Smooth muscle cell (in vitro differentiated cells): Measurements from ENCODE around the gene RANBP9. TPM values are rescaled to one million over a fixed set of nuclear protein-coding genes. Genes with fewer than 3 reads are reported as not detected.
A peak's percentile ranks its signal among the peaks of the same experiment; 100 is the strongest.

Source experiments
- DNase-seq: peaks from one replicate; lab custom pipeline; 2025; ENCODE audit not compliant: unreplicated experiment; lab: John Stamatoyannopoulos, UW
- H2AFZ ChIP-seq: fragments of 200-600 bp; sonication (generic); 2 replicates; pipeline ENCODE4 v1.6.0; 2016; ENCODE audit warnings: antibody characterized with exemption, low read depth, mild to moderate bottlenecking
- H3F3A ChIP-seq: fragments of 200-600 bp; sonication (generic); 2 replicates; pipeline ENCODE4 v1.6.0; 2017; ENCODE audit warnings: antibody characterized with exemption, low read depth
- H3K27ac ChIP-seq: fragments of 200-600 bp; sonication (generic); 2 replicates; pipeline ENCODE4 v1.5.1; 2016; ENCODE audit warnings: low read depth, mild to moderate bottlenecking
- H3K27me3 ChIP-seq: fragments of 200-600 bp; sonication (generic); 2 replicates; pipeline ENCODE4 v1.6.1; 2016; ENCODE audit warnings: low read depth, mild to moderate bottlenecking
- H3K36me3 ChIP-seq: fragments of 200-600 bp; sonication (generic); 2 replicates; pipeline ENCODE4 v1.5.1; 2016; ENCODE audit warnings: low read depth
- H3K4me1 ChIP-seq: fragments of 200-600 bp; sonication (generic); 2 replicates; pipeline ENCODE4 v1.5.1; 2016; ENCODE audit warnings: low read depth
- H3K4me2 ChIP-seq: fragments of 200-600 bp; sonication (generic); 2 replicates; pipeline ENCODE4 v1.6.0; 2016; ENCODE audit warnings: mild to moderate bottlenecking
- H3K4me3 ChIP-seq: fragments of 200-600 bp; sonication (generic); 2 replicates; pipeline ENCODE4 v1.5.1; 2016; ENCODE audit warnings: mild to moderate bottlenecking
- H3K79me2 ChIP-seq: fragments of 200-600 bp; sonication (generic); 2 replicates; pipeline ENCODE4 v1.6.0; 2016; ENCODE audit warnings: low read depth, mild to moderate bottlenecking
- H3K9ac ChIP-seq: fragments of 200-600 bp; sonication (generic); 2 replicates; pipeline ENCODE4 v1.6.0; 2016; ENCODE audit warnings: low read depth
- H3K9me3 ChIP-seq: fragments of 200-600 bp; sonication (generic); replicated peaks from 2 replicates; pipeline ENCODE4 v1.5.1; 2016; ENCODE audit warnings: low read depth
- H4K20me1 ChIP-seq: fragments of 200-600 bp; sonication (generic); 2 replicates; pipeline ENCODE4 v1.6.0; 2016; ENCODE audit warnings: low read depth
- WGBS: methylation state at CpG from one replicate; pipeline ENCODE4 v1.1.7; 2016; ENCODE audit warnings: low lambda C conversion rate; 5-methylcytosine and 5-hydroxymethylcytosine counted together
- polyA plus RNA-seq: library from polyadenylated mRNA; unstranded; fragments of >200 nt; fragmentation: Nextera tagmentation; extraction: Ambion mirVana; gene quantifications from 2 replicates; pipeline ENCODE4 v1.2.1, GENCODE V29; 2016
- total RNA-seq: library from RNA; depleted of rRNA; stranded (reverse); fragments of >200 nt; gene quantifications from 2 replicates; pipeline ENCODE4 v1.2.3, GENCODE V29; 2014
- TF ChIP-seq, protein P1 (sequence below): fragments of 200-600 bp; sonication (generic); IDR thresholded peaks from 2 replicates; pipeline ENCODE4 v1.5.1; 2017; ENCODE audit warnings: borderline replicate concordance, mild to moderate bottlenecking, antibody characterized with exemption; ENCODE audit not compliant: insufficient read depth, poor library complexity, severe bottlenecking

RANBP9 gene
- total and polyA plus RNA-seq, 2 experiments from 2014 or later, result 26.9 to 40.9 TPM

DNA sequence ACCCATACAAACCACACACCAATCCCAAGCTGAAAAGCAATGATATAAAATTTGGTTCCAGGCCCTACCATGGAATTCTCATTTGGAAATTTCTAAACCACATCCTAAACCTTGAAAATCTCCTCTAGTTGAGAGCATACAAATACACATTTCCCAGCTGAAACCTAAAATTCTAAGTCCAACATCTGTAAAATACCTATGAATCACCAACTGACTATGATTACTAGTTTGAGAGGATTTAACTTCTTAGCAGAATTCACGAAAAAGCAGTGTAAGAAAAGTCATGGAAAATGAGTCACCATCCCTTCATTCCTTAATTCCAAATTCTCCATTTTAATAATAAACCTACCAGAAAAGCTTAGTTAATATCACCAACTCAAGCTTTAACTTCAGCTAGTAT is 15.4 kb downstream of the RANBP9 start:
- 3% methylated on average over 1 of the region's 1 CpG for WGBS
- Histone ChIP-seq H2AFZ (no peak overlapping the region), H3K4me1 (peaks cover 21% of the 10 kb centered on the region), H3K79me2 (peaks cover 90% of the 10 kb centered on the region), H3K27ac (peak overlapping the region; percentile 89), H3K4me2 (peak overlapping the region; percentile 65), H3K4me3 (no peak overlapping the region), H3K36me3 (no peaks in the 10 kb centered on the region), H3K27me3 (no peaks in the 10 kb centered on the region), H3F3A (peaks cover 19% of the 10 kb centered on the region), H3K9ac (no peak overlapping the region), H3K9me3 (no peaks in the 10 kb centered on the region), H4K20me1 (peaks cover 41% of the 10 kb centered on the region)
- TF ChIP-seq, protein P1, sequence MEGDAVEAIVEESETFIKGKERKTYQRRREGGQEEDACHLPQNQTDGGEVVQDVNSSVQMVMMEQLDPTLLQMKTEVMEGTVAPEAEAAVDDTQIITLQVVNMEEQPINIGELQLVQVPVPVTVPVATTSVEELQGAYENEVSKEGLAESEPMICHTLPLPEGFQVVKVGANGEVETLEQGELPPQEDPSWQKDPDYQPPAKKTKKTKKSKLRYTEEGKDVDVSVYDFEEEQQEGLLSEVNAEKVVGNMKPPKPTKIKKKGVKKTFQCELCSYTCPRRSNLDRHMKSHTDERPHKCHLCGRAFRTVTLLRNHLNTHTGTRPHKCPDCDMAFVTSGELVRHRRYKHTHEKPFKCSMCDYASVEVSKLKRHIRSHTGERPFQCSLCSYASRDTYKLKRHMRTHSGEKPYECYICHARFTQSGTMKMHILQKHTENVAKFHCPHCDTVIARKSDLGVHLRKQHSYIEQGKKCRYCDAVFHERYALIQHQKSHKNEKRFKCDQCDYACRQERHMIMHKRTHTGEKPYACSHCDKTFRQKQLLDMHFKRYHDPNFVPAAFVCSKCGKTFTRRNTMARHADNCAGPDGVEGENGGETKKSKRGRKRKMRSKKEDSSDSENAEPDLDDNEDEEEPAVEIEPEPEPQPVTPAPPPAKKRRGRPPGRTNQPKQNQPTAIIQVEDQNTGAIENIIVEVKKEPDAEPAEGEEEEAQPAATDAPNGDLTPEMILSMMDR, result no peak
- DNase-seq, result no peak

DNA sequence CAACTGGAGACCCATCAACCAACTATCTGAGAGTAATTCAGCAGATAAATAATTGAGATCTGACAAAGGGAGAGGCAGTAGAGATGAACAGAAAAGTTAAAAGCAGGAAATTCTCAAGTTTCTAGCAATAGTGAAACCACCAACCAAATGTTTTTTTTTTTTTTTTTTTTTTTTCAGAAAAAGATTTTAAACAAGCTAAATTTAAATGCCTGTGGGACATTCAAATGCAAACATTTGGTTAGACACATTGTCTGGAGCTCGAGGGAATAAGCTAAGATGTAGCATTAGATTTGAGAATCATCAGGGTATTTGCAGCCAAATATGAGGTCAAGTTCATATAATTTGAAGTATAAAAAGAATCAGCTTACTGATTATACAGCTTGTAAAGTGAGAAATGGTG is 16.4 kb downstream of the RANBP9 start:
- TF ChIP-seq, protein P1, result no peak
- Histone ChIP-seq H4K20me1 (peaks cover 32% of the 10 kb centered on the region), H3K4me3 (no peak overlapping the region), H3K79me2 (peaks cover 90% of the 10 kb centered on the region), H3K27me3 (no peaks in the 10 kb centered on the region), H3K4me2 (peak overlapping the region; percentile 65), H3K9ac (peak overlapping the region; percentile 65), H3F3A (peaks cover 19% of the 10 kb centered on the region), H3K9me3 (no peaks in the 10 kb centered on the region), H3K36me3 (no peaks in the 10 kb centered on the region), H3K4me1 (peaks cover 21% of the 10 kb centered on the region), H3K27ac (peak overlapping the region; percentile 89), H2AFZ (no peak overlapping the region)
- no peak for DNase-seq
- WGBS, result 38% methylated on average over 1 of the region's 1 CpG

DNA sequence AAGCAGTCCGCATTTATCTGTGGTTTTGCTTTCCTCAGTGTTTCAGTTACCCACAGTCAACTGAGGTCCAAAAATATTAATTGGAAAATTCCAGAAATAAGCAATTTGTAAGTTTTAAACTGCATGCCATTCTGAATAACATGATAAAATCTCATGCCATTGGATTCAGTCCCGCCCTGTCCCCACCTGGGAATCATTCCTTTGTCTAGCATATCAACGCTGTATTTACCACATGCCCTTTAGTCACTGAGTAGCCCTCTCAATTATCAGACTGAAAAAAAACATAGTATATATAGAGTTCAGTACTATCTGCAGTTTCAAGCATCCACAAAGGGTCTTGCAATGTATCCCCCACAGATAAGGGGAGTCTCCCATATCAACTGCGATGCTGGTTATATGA is 17.1 kb downstream of the RANBP9 start:
- H3K4me1 ChIP-seq, result peaks cover 21% of the 10 kb centered on the region
- H3K9me3 ChIP-seq, result no peaks in the 10 kb centered on the region
- TF ChIP-seq, protein P1, result no peak
- 93% methylated on average over 4 of the region's 4 CpGs for WGBS
- no peak overlapping the region for H3K4me3 ChIP-seq
- no peak for DNase-seq
- H2AFZ ChIP-seq, result no peak overlapping the region
- peaks cover 28% of the 10 kb centered on the region for H4K20me1 ChIP-seq
- peak overlapping the region; percentile 65 for H3K4me2 ChIP-seq
- no peaks in the 10 kb centered on the region for H3K36me3 ChIP-seq
- peak overlapping the region; percentile 89 for H3K27ac ChIP-seq
- peaks cover 90% of the 10 kb centered on the region for H3K79me2 ChIP-seq
- no peaks in the 10 kb centered on the region for H3K27me3 ChIP-seq
- H3K9ac ChIP-seq, result no peak overlapping the region
- peaks cover 19% of the 10 kb centered on the region for H3F3A ChIP-seq

DNA sequence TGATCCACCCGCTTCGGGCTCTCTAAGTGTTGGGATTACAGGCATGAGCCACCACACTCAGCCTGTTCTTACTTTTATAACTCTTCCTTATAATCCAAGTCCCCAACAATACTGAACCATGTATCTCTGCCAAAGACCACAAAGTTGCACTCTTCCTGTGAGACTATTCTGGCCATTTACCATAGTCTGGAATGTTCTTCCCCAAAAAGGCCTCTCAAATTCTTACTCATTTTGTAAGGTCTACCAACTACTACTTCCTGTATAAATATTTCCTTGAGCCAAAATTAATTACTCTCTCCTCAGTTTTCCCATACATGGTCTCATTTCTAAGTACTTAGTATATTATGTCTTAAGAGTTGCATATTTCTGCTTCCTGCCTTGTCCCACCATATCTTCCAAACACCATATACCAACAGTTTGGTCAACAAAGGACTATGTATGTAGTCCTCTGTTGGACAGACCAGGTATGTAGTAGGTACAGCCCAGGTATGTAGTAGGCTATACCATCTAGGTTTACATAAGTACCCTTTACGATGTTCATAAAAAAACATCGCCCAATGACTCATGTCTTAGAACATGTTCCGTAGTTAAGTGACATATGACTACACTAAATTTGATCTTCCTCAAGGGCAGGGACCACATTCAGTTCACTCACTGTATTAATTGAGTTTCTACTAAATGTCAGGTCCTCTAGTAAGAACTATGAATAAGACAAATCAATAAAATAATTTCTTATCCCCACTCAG is 22.0 kb downstream of the RANBP9 start:
- H3K9ac ChIP-seq, result no peak overlapping the region
- H3F3A ChIP-seq, result no peaks in the 10 kb centered on the region
- H2AFZ ChIP-seq, result no peak overlapping the region
- no peaks in the 10 kb centered on the region for H3K27me3 ChIP-seq
- TF ChIP-seq, protein P1, result no peak
- H4K20me1 ChIP-seq, result peaks cover 64% of the 10 kb centered on the region
- peaks cover 93% of the 10 kb centered on the region for H3K79me2 ChIP-seq
- H3K4me1 ChIP-seq, result no peaks in the 10 kb centered on the region
- no peaks in the 10 kb centered on the region for H3K36me3 ChIP-seq
- no peak overlapping the region for H3K4me2 ChIP-seq
- no peak overlapping the region for H3K27ac ChIP-seq
- H3K9me3 ChIP-seq, result no peaks in the 10 kb centered on the region
- no peak for DNase-seq
- H3K4me3 ChIP-seq, result no peak overlapping the region
- 92% methylated on average over 5 of the region's 5 CpGs for WGBS
